Measurements from ENCODE around the gene REEP1. TPM values are rescaled to one million over a fixed set of nuclear protein-coding genes. Genes with fewer than 3 reads are reported as not detected.
A peak's percentile ranks its signal among the peaks of the same experiment; 100 is the strongest.

Gene REEP1
- total RNA-seq, 1 donor from 2014 or later: 0.35 TPM

DNA sequence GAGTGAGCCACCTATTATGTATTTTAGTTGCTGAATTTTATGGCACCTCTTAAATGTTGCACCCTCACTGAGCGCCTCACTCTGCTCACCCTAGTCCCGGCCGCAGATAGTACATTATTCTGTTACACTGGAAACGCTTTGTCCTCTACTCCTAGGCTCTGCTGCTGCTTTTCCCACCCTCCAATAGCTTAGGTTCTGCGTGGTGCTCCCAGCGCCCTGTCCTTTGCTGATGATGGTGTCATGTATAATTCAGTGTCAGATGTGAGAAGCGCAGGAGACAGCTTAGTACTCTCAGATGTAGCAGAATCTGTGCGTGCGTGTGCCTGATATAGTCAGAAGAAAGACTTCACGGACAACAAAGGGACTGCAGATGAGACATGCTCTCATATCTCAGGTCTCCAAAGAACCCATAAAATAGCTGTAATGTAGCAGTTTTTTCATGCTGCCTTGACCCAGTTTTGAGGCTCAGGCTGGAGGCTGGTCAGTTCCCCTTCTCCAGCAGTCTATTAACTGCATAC lies 1.4 kb upstream of the REEP1 start:
- no peak for DNase-seq (ENCODE audit: low read depth)
- H3K4me3 ChIP-seq (ENCODE audit: low read depth, low read length): no peak overlapping the region
- TF ChIP-seq, protein P1, sequence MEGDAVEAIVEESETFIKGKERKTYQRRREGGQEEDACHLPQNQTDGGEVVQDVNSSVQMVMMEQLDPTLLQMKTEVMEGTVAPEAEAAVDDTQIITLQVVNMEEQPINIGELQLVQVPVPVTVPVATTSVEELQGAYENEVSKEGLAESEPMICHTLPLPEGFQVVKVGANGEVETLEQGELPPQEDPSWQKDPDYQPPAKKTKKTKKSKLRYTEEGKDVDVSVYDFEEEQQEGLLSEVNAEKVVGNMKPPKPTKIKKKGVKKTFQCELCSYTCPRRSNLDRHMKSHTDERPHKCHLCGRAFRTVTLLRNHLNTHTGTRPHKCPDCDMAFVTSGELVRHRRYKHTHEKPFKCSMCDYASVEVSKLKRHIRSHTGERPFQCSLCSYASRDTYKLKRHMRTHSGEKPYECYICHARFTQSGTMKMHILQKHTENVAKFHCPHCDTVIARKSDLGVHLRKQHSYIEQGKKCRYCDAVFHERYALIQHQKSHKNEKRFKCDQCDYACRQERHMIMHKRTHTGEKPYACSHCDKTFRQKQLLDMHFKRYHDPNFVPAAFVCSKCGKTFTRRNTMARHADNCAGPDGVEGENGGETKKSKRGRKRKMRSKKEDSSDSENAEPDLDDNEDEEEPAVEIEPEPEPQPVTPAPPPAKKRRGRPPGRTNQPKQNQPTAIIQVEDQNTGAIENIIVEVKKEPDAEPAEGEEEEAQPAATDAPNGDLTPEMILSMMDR (conservative IDR thresholded peaks at IDR 0.05; ENCODE audit: low read depth, low read length): no peak

DNA sequence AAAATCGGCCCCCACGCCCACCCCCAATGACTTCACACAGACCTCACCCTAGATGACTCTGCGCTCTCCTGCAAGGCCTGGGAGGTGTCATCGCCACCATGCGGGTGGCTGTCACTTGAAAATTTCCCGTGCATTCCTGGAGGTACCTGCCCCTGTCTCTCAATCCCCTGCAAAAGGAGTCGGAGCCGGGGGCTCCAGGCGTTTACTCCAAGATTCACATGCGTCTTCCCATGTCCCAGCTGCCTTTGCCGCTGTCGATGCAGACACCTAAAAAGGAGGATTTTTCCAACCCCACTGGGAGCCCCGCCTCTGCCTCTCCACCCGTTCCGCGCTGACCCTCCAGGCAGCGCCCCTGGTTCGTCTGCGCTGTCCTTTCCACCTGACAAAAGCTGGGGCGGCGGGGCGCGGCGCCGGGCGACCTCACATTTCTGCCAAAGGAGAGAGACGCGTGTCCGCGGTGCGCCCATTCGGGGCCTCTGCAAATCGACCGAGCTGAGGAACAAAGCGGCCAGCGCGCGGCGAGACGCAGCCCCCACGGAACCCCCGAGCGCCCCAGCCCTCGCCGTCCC lies 667 bp downstream of the REEP1 start:
- DNase-seq (ENCODE audit: low read depth): no peak
- TF ChIP-seq, protein P1 (conservative IDR thresholded peaks at IDR 0.05; ENCODE audit: low read depth, low read length): no peak
- H3K4me3 ChIP-seq (ENCODE audit: low read depth, low read length): peak overlapping the region; percentile 48

DNA sequence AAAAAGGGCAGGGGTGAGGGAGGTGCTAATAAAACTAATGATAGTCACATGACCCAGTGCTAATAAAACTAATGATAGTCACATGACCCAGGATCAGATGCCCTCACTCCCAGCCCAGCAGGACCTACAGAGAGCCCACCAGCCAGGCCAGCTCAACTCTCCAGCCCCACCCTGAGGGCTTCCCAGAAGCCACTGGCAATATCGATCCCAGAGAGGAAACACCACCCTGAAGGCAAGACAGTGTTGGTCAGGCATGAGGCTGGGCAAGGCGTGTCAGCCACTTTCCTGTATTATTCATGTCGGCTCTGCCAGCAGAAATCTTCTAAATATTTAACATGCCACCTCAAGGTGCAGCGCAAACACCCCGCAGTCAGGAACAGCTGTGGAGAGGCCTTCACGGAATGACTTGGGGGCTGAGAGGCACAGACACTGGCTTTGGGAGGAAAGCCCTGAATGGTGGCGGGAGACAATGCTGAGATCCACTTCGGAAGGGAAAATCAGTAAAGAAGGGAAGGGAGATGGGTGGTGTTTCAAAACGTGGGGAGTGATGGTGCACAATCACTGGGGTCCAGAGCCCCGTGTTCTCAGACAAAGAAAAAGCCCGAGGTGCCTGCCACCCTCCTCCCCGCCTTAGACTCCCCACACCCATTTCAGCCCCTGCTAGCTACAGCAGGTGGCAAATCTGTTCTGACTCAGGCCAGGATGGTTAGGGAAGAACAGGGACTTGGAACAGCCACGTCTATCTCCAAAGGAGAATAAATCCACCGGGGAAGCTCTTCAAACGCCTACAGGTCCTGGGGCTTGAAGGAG lies 1.4 kb downstream of the REEP1 start:
- TF ChIP-seq, protein P1 (conservative IDR thresholded peaks at IDR 0.05; ENCODE audit: low read depth, low read length): no peak
- no peak for DNase-seq (ENCODE audit: low read depth)
- no peak overlapping the region for H3K4me3 ChIP-seq (ENCODE audit: low read depth, low read length)

DNA sequence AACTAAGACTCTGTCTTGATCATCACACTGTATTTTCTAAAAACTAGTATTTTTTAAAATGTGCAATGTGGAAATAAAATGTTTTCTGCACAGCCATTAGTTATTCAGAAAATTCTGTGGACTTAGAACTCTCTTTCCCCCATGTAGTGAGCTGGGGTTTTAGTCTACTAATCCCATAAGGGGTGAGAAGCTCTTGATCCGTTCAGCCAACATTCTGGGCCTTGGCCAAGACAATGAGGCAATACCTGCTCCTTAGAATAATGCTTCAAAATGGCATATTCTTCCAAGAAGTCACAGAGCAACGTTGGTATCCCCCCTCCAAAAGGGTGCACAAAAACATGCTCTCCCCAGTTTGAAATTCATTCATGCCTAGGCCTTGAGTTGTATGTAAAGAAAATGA lies 4.0 kb downstream of the REEP1 start:
- no peak overlapping the region for H3K4me3 ChIP-seq (ENCODE audit: low read depth, low read length)
- TF ChIP-seq, protein P1 (conservative IDR thresholded peaks at IDR 0.05; ENCODE audit: low read depth, low read length): no peak
- peak; percentile 43 for DNase-seq (ENCODE audit: low read depth)

DNA sequence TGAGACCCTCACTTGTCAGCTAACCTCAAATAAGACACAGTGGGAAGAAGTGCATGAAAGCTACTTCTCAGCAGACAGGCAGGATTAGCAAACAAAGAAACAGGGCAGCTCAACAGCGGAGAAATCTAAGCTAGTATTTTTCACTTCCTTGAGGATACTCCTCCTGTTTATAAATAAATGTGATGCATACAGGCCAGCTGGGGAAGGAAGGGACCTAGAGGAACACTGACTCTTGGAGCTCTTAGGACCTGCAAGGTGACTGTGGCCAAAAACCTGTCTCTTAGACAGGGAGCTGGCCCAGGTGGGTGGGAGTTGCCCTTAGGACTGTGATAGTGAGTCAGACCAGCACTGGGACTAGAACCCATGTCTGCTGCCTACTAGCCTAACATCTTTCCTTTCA lies 4.8 kb downstream of the REEP1 start:
- no peak overlapping the region for H3K4me3 ChIP-seq (ENCODE audit: low read depth, low read length)
- TF ChIP-seq, protein P1 (conservative IDR thresholded peaks at IDR 0.05; ENCODE audit: low read depth, low read length): no peak
- DNase-seq (ENCODE audit: low read depth): no peak

DNA sequence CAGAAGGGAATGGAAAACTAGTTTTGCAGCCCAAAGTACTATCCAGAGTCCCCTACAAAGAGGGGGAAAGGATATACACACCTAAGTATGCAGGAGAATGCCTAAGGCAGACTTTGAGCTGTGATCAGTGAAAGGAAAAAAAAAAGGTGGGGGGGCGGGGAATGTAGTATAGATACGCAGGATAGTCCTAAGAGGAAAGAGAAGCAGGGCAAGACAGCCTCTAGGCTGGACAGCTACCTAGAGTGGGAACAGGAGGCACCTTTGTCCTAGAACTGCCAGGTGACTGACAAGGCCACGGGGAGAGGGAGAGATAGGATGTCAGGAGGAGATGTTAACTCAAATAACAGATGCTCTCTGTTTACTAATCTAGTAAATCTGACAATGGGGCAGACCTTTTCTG lies 6.0 kb downstream of the REEP1 start:
- no peak for DNase-seq (ENCODE audit: low read depth)
- no peak overlapping the region for H3K4me3 ChIP-seq (ENCODE audit: low read depth, low read length)
- TF ChIP-seq, protein P1 (conservative IDR thresholded peaks at IDR 0.05; ENCODE audit: low read depth, low read length): no peak
